H9 (cell line): ENCODE results near the gene NFE2L3. TPM values are rescaled to one million over a fixed set of nuclear protein-coding genes. Genes with fewer than 3 reads are reported as not detected.
A peak's percentile ranks its signal among the peaks of the same experiment; 100 is the strongest.

Source experiments
- DNase-seq: peaks from one replicate; pipeline ENCODE4 v3.0.0-alpha.2; 2017
- H2AFZ ChIP-seq: one replicate; pipeline ENCODE4 v1.6.1; 2013; ENCODE audit warnings: mild to moderate bottlenecking, low read length, control low read depth, moderate library complexity
- H2AK5ac ChIP-seq: 2 replicates; pipeline ENCODE4 v1.6.1; 2013; ENCODE audit warnings: low read length, control low read depth, mixed read lengths; ENCODE audit not compliant: insufficient read length
- H2BK120ac ChIP-seq: one replicate; pipeline ENCODE4 v1.6.1; 2013; ENCODE audit warnings: low read depth, mild to moderate bottlenecking, low read length, control low read depth, inconsistent platforms; ENCODE audit not compliant: poor library complexity, severe bottlenecking
- H2BK12ac ChIP-seq: 2 replicates; pipeline ENCODE4 v1.6.1; 2013; ENCODE audit warnings: low read length, control low read depth, mixed read lengths, low read depth; ENCODE audit not compliant: insufficient read length
- H2BK15ac ChIP-seq: 2 replicates; pipeline ENCODE4 v1.6.1; 2013; ENCODE audit warnings: low read depth, low read length, control low read depth
- H2BK20ac ChIP-seq: one replicate; pipeline ENCODE4 v1.6.1; 2013; ENCODE audit warnings: low read depth, mild to moderate bottlenecking, low read length, control low read depth, inconsistent platforms; ENCODE audit not compliant: poor library complexity, severe bottlenecking
- H2BK5ac ChIP-seq: 2 replicates; pipeline ENCODE4 v1.6.1; 2013; ENCODE audit warnings: low read length, control low read depth, mixed read lengths; ENCODE audit not compliant: insufficient read length
- H3K14ac ChIP-seq: 2 replicates; pipeline ENCODE4 v1.6.1; 2013; ENCODE audit warnings: low read length, control low read depth; ENCODE audit not compliant: insufficient read depth
- H3K18ac ChIP-seq: 2 replicates; pipeline ENCODE4 v1.6.1; 2013; ENCODE audit warnings: low read depth, mild to moderate bottlenecking, mixed read lengths, low read length, control low read depth; ENCODE audit not compliant: insufficient read length
- H3K23ac ChIP-seq: 2 replicates; pipeline ENCODE4 v1.6.1; 2013; ENCODE audit warnings: low read length, control low read depth, mixed read lengths, low read depth; ENCODE audit not compliant: insufficient read length
- H3K23me2 ChIP-seq: 2 replicates; pipeline ENCODE4 v1.6.1; 2013; ENCODE audit warnings: low read depth, mild to moderate bottlenecking, mixed read lengths, low read length, control low read depth; ENCODE audit not compliant: insufficient read length, poor library complexity, severe bottlenecking
- H3K27ac ChIP-seq: 2 replicates; pipeline ENCODE4 v1.5.1; 2013; ENCODE audit warnings: low read length, control low read depth, mixed read lengths, low read depth; ENCODE audit not compliant: insufficient read length
- H3K27me3 ChIP-seq: 2 replicates; pipeline ENCODE4 v1.6.1; 2013; ENCODE audit warnings: low read length, control low read depth, inconsistent platforms; ENCODE audit not compliant: insufficient read depth
- H3K4ac ChIP-seq: 2 replicates; pipeline ENCODE4 v1.6.1; 2013; ENCODE audit warnings: low read depth, mild to moderate bottlenecking, control low read depth, inconsistent platforms, low read length, moderate library complexity
- H3K4me1 ChIP-seq: 2 replicates; pipeline ENCODE4 v1.6.1; 2013; ENCODE audit warnings: low read length, control low read depth, inconsistent platforms; ENCODE audit not compliant: insufficient read depth
- H3K4me2 ChIP-seq: 2 replicates; pipeline ENCODE4 v1.6.1; 2013; ENCODE audit warnings: low read length, control low read depth, mixed read lengths; ENCODE audit not compliant: insufficient read length, insufficient read depth
- H3K56ac ChIP-seq: 2 replicates; pipeline ENCODE4 v1.6.1; 2013; ENCODE audit warnings: low read depth, mild to moderate bottlenecking, mixed read lengths, low read length, control low read depth; ENCODE audit not compliant: insufficient read length
- H3K79me1 ChIP-seq: 2 replicates; pipeline ENCODE4 v1.6.1; 2013; ENCODE audit warnings: low read depth, mild to moderate bottlenecking, moderate library complexity, low read length, control low read depth, inconsistent platforms; ENCODE audit not compliant: insufficient read depth, poor library complexity, severe bottlenecking
- H3K79me2 ChIP-seq: 2 replicates; pipeline ENCODE4 v1.6.1; 2013; ENCODE audit warnings: low read length, control low read depth, inconsistent platforms; ENCODE audit not compliant: insufficient read depth
- H3K9ac ChIP-seq: 2 replicates; pipeline ENCODE4 v1.6.1; 2013; ENCODE audit warnings: low read length, control low read depth, mixed read lengths; ENCODE audit not compliant: insufficient read length; ENCODE audit errors: extremely low read depth
- H3K9me3 ChIP-seq: one replicate; pipeline ENCODE4 v1.6.1; 2013; ENCODE audit warnings: low read depth, low read length, inconsistent platforms; ENCODE audit not compliant: control insufficient read depth
- H3T11ph ChIP-seq: one replicate; pipeline ENCODE4 v1.6.1; 2013; ENCODE audit warnings: mild to moderate bottlenecking, low read length, control low read depth, inconsistent platforms
- H4K20me1 ChIP-seq: one replicate; pipeline ENCODE4 v1.6.1; 2013; ENCODE audit not compliant: control insufficient read depth, insufficient read length, insufficient read depth
- H4K5ac ChIP-seq: 2 replicates; pipeline ENCODE4 v1.6.1; 2013; ENCODE audit warnings: low read depth, mild to moderate bottlenecking, mixed read lengths, low read length, control low read depth; ENCODE audit not compliant: insufficient read length
- H4K8ac ChIP-seq: replicated peaks from 2 replicates; pipeline ENCODE4 v1.6.1; 2013; ENCODE audit warnings: low read length, control low read depth, mixed read lengths, low read depth; ENCODE audit not compliant: insufficient read length
- H4K91ac ChIP-seq: 2 replicates; pipeline ENCODE4 v1.6.1; 2013; ENCODE audit warnings: low read depth, mild to moderate bottlenecking, moderate library complexity, mixed read lengths, low read length, control low read depth; ENCODE audit not compliant: insufficient read length
- H3K27ac Mint-ChIP-seq, 3 experiments: 2 replicates in 2 of 3; 3 replicates in 1 of 3; pipeline ENCODE4 v1.8.0; 2020 to 2021; ENCODE audit warnings: mixed read lengths in 3 of 3, mild to moderate bottlenecking in 1 of 3, moderate library complexity in 1 of 3
- H3K27me3 Mint-ChIP-seq: 2 replicates; pipeline ENCODE4 v1.8.0; 2021; ENCODE audit warnings: low read depth, mild to moderate bottlenecking, moderate library complexity, mixed read lengths
- H3K36me3 Mint-ChIP-seq, 3 experiments: 2 replicates in 2 of 3; 3 replicates in 1 of 3; pipeline ENCODE4 v1.8.0; 2020 to 2021; ENCODE audit warnings: low read depth in 3 of 3, mixed read lengths in 3 of 3; ENCODE audit not compliant: insufficient read depth in 1 of 3
- H3K4me1 Mint-ChIP-seq, 2 experiments: 2 replicates each; pipeline ENCODE4 v1.8.0; 2020; ENCODE audit warnings: mixed read lengths in 2 of 2
- H3K4me3 Mint-ChIP-seq, 2 experiments: 2 replicates in 1 of 2; 3 replicates in 1 of 2; pipeline ENCODE4 v1.8.0; 2020 to 2021; ENCODE audit warnings: mild to moderate bottlenecking in 2 of 2, mixed read lengths in 2 of 2, moderate library complexity in 1 of 2
- H3K9me3 Mint-ChIP-seq, 2 experiments: 2 replicates in 1 of 2; 3 replicates in 1 of 2; pipeline ENCODE4 v1.8.0; 2020; ENCODE audit warnings: mild to moderate bottlenecking in 2 of 2, mixed read lengths in 2 of 2, moderate library complexity in 1 of 2
- CTCF ChIP-seq: fragments of 200-600 bp; sonication (generic); conservative IDR thresholded peaks from 3 replicates; pipeline ENCODE4 v1.8.0; 2021; ENCODE audit warnings: antibody characterized with exemption, mild to moderate bottlenecking
- WGBS: extraction: QIAGEN DNeasy Blood & Tissue Kit; methylation state at CpG from one replicate; pipeline ENCODE4 v1.1.7; 2013; ENCODE audit warnings: missing lambda C conversion rate, low lambda C conversion rate, mixed read lengths; ENCODE audit not compliant: insufficient read length; ENCODE audit errors: extremely low coverage; 5-methylcytosine and 5-hydroxymethylcytosine counted together
- total RNA-seq: library from RNA; stranded (reverse); gene quantifications from 2 replicates; pipeline ENCODE4 v1.2.1, GENCODE V29; 2021

Gene NFE2L3
- total RNA-seq, 1 experiment from 2014 or later: 46.9 TPM

- H3K27me3 Mint-ChIP-seq: peaks cover 9% of the 10 kb centered on the region
- no peak for TF ChIP-seq CTCF
- H3K27ac ChIP-seq: peak overlapping the region; percentile 99
- H2BK120ac ChIP-seq: peak overlapping the region; percentile 92
- peaks cover 17 to 21% of the 10 kb centered on the region in 2 experiments for H3K9me3 Mint-ChIP-seq
- WGBS: no CpG with 5 or more reads among the region's 36 CpGs
- H3K23me2 ChIP-seq: peaks cover 6% of the 10 kb centered on the region
- peak overlapping the region; percentile 99 for H3K9ac ChIP-seq
- no peak overlapping the region for H2BK12ac ChIP-seq
- H3K18ac ChIP-seq: peak overlapping the region; percentile 100
- no peaks in the 10 kb centered on the region for H3K27me3 ChIP-seq
- no peak overlapping the region for H2BK15ac ChIP-seq
- peaks cover under 1% of the 10 kb centered on the region for H3K79me1 ChIP-seq
- peak overlapping the region; percentile 100 for H3K4me3 Mint-ChIP-seq
- H3K36me3 Mint-ChIP-seq: peaks cover 70 to 80% (median 77%) of the 10 kb centered on the region in 3 experiments
- peaks cover 2% of the 10 kb centered on the region for H3K4me1 ChIP-seq
- H3K56ac ChIP-seq: peak overlapping the region; percentile 99
- no peak for DNase-seq
- no peaks in the 10 kb centered on the region for H3K9me3 ChIP-seq
- peak overlapping the region; percentile 81 for H3K4me2 ChIP-seq
- no peak overlapping the region for H4K8ac ChIP-seq
- H2BK5ac ChIP-seq: peak overlapping the region; percentile 99
- H3K14ac ChIP-seq: peak overlapping the region; percentile 97
- H4K20me1 ChIP-seq: no peaks in the 10 kb centered on the region
- peak overlapping the region; percentile 97 for H4K91ac ChIP-seq
- no peak overlapping the region for H2BK20ac ChIP-seq
- no peak overlapping the region for H2AK5ac ChIP-seq
- peaks cover 32 to 42% of the 10 kb centered on the region in 2 experiments for H3K4me1 Mint-ChIP-seq
- peak overlapping the region; percentile 100 for H3K27ac Mint-ChIP-seq
- peak overlapping the region; percentile 99 for H4K5ac ChIP-seq
- peak overlapping the region; percentile 96; the same call in 1 of the 2 replicates for H3K4ac ChIP-seq
- H3K23ac ChIP-seq: no peak overlapping the region
- H3K79me2 ChIP-seq: peaks cover 62% of the 10 kb centered on the region
- no peak overlapping the region for H3T11ph ChIP-seq
- no peak overlapping the region for H2AFZ ChIP-seq
Observed at GRCh38 chr7:26199301-26200037, 47.5 kb downstream of the NFE2L3 start.
